ENCODE results near the gene ZNF503. TPM values are rescaled to one million over a fixed set of nuclear protein-coding genes. Genes with fewer than 3 reads are reported as not detected.

Gene ZNF503
- polyA plus RNA-seq, 3 donors: 50.6 to 55.4 (median 51.5) TPM

- no peak for DNase-seq (ENCODE audit: low read depth in 3 of 3, low spot score in 2 of 3)
Measured at GRCh38 chr10:75407224-75407712, 5.7 kb upstream of the ZNF503 start.

GRCh38 chr10:75406462-75407223 lies 5.1 kb upstream of the ZNF503 start:
- DNase-seq (ENCODE audit: low read depth in 3 of 3, low spot score in 2 of 3): no peak

DNA sequence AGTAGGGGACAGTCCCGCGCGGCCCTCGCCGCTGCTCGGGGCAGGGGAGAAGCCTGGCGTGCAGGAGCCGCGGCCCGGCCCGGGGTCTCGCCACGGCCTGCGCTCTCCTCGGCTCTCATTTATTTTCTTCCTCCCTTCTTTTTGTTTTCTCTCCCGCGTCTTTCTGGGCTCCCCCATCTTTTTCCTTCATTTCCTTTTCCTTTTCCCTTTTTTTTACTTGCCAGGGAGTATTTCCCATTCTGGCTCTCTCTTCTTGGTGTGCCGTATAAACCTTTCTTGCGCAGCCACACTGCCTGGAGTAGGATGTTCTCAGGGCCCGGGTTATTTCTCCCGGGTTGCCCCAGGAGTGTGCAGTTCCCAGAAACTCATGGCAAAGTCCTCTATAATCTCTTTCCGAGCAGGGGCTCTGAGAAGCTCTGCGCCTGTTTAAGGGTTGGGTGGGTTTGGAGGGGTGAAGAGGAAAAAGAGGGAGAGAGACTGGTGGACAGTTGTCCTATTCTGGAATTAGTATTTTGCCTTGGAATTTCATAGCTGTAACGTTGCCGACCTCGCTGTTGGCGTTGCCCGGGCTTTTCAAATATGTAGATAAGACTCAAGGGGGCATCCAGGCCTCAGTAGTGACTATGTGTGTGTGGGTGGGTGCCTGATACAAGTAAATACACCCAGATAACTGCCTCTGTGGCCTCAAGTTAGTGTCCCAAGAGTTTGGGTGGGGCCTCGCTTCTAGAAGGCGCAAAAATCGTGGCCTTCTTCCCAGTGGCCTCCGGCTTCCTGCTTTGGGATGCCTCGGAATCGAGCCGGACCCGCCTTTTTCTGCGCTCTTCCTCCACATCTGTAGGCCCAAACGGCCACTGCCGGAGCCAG lies 4.3 kb upstream of the ZNF503 start:
- DNase-seq (ENCODE audit: low read depth in 3 of 3, low spot score in 2 of 3): no peak

- DNase-seq (ENCODE audit: low read depth in 3 of 3, low spot score in 2 of 3): no peak
Measured at GRCh38 chr10:75404815-75405597, 3.4 kb upstream of the ZNF503 start.

GRCh38 chr10:75403939-75404814 lies 2.6 kb upstream of the ZNF503 start:
- no peak for DNase-seq (ENCODE audit: low read depth in 3 of 3, low spot score in 2 of 3)

DNA sequence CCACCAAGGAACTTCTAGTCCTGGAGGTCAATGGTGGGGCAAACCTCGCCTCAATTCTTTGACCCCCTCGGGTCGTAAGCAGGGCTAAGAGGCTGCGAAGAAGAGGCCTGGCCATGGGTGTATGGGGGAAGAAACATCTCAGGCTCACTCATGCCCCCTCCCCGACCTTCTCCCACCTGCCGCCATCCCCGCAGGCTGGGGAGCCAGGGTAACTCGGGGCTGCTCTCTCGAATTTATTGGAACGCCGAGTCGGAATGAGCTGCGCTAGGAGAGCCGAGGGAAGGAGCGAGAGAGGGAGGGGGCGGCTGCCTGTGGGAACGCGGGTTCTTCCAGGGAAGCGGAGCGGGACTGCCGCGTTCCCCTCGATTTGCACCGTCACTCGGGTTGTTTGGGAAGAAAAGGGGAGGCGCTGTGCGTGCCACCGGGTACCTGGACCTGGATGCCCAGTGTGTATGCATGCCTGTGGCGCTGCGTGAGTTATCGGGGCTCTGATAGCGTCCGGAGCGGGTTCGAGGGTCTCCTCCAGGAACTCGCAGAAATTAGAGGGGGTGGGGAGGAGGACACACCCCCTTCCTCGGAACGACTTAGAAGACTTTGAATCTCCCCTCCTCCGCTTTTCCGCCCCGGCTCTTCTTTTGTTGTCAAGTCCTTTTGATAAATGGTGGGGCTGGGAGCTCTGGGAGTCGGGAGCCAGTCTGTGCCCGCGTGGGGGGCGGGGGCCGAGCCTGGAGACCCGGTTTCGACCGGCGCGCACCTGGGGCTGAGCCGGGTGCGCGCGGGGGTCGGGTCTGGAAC lies 1.8 kb upstream of the ZNF503 start:
- no peak for DNase-seq (ENCODE audit: low read depth in 3 of 3, low spot score in 2 of 3)

DNA sequence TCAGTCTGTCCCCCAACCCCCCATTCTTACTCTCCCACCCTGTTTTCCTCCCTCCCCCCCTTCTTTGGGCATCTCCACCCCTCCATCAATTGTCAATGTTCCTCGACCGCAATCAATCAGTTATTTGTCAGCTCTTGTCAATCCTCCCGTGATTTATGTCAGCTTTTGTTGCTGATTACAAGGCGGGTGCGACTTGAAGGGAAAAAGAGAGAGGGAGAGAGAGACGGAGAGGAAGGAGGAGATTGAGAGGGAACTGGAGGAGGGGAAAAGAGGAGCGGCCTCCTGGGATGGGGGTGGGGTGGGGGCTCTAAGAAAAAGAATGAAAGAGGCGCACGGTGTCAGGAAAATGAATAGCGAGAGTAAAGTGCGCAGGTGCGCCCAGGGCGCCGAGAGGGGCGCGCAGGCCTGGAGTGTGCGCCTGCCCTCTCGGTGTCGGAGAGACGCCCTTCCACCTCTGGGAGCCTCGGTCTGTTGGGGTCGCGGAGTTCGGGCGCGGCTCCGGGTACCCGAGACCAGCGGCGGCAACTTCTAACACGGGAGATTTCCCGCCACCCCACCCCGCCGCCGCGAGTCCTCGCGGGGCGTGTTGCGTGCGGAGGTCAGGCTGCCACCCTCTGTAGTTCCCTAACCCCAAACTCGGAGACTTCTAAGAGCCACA lies 1.1 kb upstream of the ZNF503 start:
- DNase-seq (ENCODE audit: low read depth in 3 of 3, low spot score in 2 of 3): no peak

DNA sequence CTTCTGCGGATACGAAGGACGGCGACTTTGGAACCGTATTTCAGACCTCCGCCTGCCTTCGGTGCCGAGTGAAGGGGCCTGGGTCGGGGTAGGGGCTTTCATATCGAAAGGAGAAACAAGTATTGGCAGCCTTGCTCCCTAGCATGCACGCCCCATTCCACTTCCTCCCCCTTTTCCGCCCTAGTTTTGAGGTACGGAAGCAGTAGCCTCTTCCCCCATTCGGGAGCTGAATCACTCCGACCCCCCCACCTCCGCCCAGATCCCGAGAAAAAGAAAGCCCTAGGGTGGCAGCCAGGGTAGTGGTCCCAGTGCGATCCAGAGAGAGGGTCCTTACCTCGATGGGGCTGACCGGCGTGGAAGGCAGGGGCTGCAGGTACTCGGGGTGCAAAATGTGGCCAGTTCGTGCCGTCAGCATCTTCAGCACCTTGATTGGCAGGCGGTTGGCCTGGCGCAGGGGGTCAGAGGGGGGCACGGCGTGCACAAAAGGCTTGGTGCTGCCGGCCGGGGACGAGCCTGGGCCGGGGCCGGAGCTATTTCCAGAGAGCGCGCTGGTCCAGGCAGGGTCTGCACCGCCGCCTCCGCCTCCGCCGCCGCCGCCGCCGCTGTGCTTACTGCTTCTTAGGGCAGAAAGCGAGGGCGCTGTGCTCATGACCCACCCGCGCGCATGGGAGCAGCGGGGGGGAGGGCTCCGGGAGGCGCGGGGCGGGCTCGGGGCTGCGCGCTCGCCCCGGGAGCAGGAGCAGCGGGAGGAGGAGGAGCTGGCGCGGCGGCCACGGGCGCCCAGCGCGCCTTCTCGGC lies 594 bp downstream of the ZNF503 start:
- no peak for DNase-seq (ENCODE audit: low read depth in 3 of 3, low spot score in 2 of 3)

DNA sequence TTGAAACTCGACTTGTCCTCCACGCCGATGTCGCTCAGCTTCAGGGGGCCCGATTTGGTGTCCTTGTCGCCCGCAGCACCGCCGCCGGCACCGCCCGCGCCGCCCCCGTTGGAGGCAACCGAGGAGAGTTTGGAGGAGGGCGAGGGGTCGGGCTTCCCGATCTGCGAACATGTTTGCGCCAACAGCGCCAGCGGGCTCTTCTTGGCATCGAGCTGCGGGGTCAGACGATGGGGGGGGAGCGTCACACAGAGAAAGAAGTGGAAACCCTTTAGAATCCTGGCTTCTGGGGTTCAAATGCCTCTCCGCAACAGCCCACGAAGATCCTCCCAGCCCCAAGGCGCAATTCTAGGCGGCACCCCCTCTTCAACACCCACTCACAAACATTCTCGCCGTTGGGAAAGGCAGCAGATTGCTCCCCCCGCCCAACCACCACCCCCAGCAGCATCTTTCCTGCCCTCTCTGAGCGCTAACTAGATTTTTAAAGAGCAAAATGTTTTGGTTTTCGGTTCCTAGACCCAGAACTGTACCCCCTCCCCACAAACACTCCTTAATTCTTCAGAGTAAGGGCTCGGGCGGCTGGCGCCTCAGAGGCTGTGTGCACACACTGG lies 1.3 kb downstream of the ZNF503 start:
- no peak for DNase-seq (ENCODE audit: low read depth in 3 of 3, low spot score in 2 of 3)

DNA sequence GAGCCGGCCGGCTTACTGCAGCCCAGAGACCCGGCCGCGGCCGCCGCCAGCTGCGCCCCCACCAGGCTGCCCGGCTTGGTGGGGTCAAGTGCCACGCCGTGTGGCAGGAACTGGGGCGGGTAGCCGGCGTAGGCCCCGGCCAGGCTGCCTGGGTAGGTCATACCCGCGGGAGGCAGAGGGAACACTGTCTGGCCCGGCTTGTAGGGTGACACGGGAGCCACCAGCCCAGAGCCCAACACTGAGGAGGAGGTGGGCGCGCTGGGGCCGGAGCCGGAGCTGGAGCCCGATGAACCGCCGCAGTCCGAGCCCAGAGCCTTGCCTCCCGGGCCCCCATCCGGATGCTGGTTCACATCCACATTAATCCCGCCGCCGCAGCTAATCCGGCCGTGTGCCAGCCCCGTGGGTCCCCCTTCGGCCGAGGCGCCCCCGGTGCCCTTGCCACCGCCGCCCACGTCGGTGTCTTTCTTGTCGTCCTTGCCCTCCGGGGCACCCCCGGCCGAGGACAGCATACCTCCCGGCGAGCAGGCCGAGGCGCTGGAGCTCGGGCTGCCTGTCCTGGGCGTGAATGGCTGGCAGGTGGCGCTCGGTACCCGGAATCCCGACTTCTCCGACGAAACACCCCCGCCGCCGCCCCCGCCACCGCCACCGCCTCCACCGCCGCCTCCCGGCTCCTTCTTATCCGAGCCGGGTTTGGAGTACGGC lies 2.0 kb downstream of the ZNF503 start:
- no peak for DNase-seq (ENCODE audit: low read depth in 3 of 3, low spot score in 2 of 3)

DNA sequence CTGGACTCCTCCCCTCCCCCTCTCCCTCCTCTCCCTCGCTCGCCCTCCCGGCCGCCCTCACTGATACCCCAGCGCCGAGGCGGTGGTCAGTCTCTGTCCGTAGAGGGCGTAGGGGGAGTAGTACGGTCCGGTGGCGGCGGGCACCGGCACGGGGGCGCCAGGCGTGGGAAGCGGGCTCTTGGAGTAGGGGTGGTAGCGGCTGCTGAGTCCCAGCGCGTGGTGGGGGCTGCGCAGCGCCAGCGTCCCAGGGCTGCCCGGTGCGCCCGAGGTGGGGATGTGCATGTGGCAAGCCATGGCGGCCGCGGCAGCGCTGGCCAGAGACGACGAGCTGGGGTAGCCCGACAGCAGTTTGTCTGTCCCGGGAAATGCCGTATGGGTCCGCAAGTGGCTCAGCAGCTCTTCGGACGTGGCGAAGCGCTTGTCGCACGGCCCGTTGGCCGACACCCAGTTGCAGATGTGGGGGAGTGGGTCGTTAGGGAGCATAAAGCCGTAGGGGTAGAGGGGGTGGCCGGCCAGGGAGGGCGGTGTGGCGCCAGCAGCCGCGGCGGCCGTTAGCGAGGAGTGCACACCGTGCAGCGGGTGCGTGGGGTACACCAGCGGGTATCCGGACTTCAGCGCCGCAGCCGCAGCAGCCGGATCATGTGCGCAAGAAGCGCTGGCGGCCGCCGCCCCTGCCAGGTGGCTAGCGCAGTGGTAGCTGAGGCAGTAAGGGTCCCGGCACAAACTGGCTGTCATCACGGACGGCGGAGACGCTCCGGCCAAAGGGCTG lies 2.7 kb downstream of the ZNF503 start:
- no peak for DNase-seq (ENCODE audit: low read depth in 3 of 3, low spot score in 2 of 3)

GRCh38 chr10:75398200-75398691 lies 3.3 kb downstream of the ZNF503 start:
- no peak for DNase-seq (ENCODE audit: low read depth in 3 of 3, low spot score in 2 of 3)

GRCh38 chr10:75397496-75398199 lies 3.9 kb downstream of the ZNF503 start:
- no peak for DNase-seq (ENCODE audit: low read depth in 3 of 3, low spot score in 2 of 3)

DNA sequence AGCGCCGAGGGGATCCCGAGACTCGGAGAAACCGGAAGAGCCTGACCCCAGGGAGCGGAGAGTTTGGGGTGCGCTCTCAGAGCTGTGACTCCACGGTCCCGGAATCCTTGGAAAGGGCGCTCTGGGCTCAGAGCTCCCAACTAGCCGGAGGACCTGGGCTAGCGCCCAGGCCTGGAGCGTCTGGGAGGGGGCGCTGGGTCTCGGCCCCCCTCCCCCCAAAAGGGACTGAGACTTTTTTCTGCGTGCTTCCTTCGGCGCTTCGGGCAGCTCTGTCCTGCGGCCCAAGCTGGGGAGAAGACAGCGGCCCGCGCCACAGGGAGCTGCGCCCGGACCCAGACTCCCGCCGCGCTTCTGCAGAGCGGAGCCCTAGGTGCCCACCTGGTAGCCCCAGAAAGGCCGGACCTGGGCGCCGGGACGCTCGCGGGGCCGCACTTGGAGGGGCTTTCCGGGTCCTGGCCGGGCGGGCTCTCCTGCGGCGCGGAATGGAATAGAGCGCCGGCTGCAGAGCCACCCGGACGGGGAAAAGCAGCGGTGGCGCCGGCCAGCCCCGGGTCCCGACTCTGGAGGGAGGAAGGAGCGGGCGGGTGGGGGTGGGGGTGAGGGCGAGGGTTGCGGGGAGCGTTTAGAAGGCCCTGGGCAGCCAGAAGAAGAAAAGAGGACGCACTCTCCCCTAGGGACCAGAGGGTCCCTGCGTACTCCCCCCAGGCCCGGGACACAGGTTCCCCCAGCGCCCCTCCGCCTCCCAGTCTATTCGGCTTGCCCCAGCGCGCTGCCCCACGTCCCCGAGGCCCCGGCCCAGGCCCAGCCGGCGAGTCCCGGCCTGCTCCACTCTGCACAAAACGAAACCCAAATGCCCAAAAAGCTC lies 4.7 kb downstream of the ZNF503 start:
- no peak for DNase-seq (ENCODE audit: low read depth in 3 of 3, low spot score in 2 of 3)
